H9 (cell line): Measurements from ENCODE around the gene POLG2. TPM values are rescaled to one million over a fixed set of nuclear protein-coding genes. Genes with fewer than 3 reads are reported as not detected.

Source experiments
- DNase-seq: peaks from one replicate; pipeline ENCODE4 v3.0.0-alpha.2; 2017
- H2AFZ ChIP-seq: one replicate; pipeline ENCODE4 v1.6.1; 2013; ENCODE audit warnings: mild to moderate bottlenecking, low read length, control low read depth, moderate library complexity
- H2AK5ac ChIP-seq: 2 replicates; pipeline ENCODE4 v1.6.1; 2013; ENCODE audit warnings: low read length, control low read depth, mixed read lengths; ENCODE audit not compliant: insufficient read length
- H2BK120ac ChIP-seq: one replicate; pipeline ENCODE4 v1.6.1; 2013; ENCODE audit warnings: low read depth, mild to moderate bottlenecking, low read length, control low read depth, inconsistent platforms; ENCODE audit not compliant: poor library complexity, severe bottlenecking
- H2BK12ac ChIP-seq: 2 replicates; pipeline ENCODE4 v1.6.1; 2013; ENCODE audit warnings: low read length, control low read depth, mixed read lengths, low read depth; ENCODE audit not compliant: insufficient read length
- H2BK15ac ChIP-seq: 2 replicates; pipeline ENCODE4 v1.6.1; 2013; ENCODE audit warnings: low read depth, low read length, control low read depth
- H2BK20ac ChIP-seq: one replicate; pipeline ENCODE4 v1.6.1; 2013; ENCODE audit warnings: low read depth, mild to moderate bottlenecking, low read length, control low read depth, inconsistent platforms; ENCODE audit not compliant: poor library complexity, severe bottlenecking
- H2BK5ac ChIP-seq: 2 replicates; pipeline ENCODE4 v1.6.1; 2013; ENCODE audit warnings: low read length, control low read depth, mixed read lengths; ENCODE audit not compliant: insufficient read length
- H3K14ac ChIP-seq: 2 replicates; pipeline ENCODE4 v1.6.1; 2013; ENCODE audit warnings: low read length, control low read depth; ENCODE audit not compliant: insufficient read depth
- H3K18ac ChIP-seq: 2 replicates; pipeline ENCODE4 v1.6.1; 2013; ENCODE audit warnings: low read depth, mild to moderate bottlenecking, mixed read lengths, low read length, control low read depth; ENCODE audit not compliant: insufficient read length
- H3K23ac ChIP-seq: 2 replicates; pipeline ENCODE4 v1.6.1; 2013; ENCODE audit warnings: low read length, control low read depth, mixed read lengths, low read depth; ENCODE audit not compliant: insufficient read length
- H3K23me2 ChIP-seq: 2 replicates; pipeline ENCODE4 v1.6.1; 2013; ENCODE audit warnings: low read depth, mild to moderate bottlenecking, mixed read lengths, low read length, control low read depth; ENCODE audit not compliant: insufficient read length, poor library complexity, severe bottlenecking
- H3K27ac ChIP-seq: 2 replicates; pipeline ENCODE4 v1.5.1; 2013; ENCODE audit warnings: low read length, control low read depth, mixed read lengths, low read depth; ENCODE audit not compliant: insufficient read length
- H3K27me3 ChIP-seq: 2 replicates; pipeline ENCODE4 v1.6.1; 2013; ENCODE audit warnings: low read length, control low read depth, inconsistent platforms; ENCODE audit not compliant: insufficient read depth
- H3K4ac ChIP-seq: 2 replicates; pipeline ENCODE4 v1.6.1; 2013; ENCODE audit warnings: low read depth, mild to moderate bottlenecking, control low read depth, inconsistent platforms, low read length, moderate library complexity
- H3K4me1 ChIP-seq: 2 replicates; pipeline ENCODE4 v1.6.1; 2013; ENCODE audit warnings: low read length, control low read depth, inconsistent platforms; ENCODE audit not compliant: insufficient read depth
- H3K4me2 ChIP-seq: 2 replicates; pipeline ENCODE4 v1.6.1; 2013; ENCODE audit warnings: low read length, control low read depth, mixed read lengths; ENCODE audit not compliant: insufficient read length, insufficient read depth
- H3K56ac ChIP-seq: 2 replicates; pipeline ENCODE4 v1.6.1; 2013; ENCODE audit warnings: low read depth, mild to moderate bottlenecking, mixed read lengths, low read length, control low read depth; ENCODE audit not compliant: insufficient read length
- H3K79me1 ChIP-seq: 2 replicates; pipeline ENCODE4 v1.6.1; 2013; ENCODE audit warnings: low read depth, mild to moderate bottlenecking, moderate library complexity, low read length, control low read depth, inconsistent platforms; ENCODE audit not compliant: insufficient read depth, poor library complexity, severe bottlenecking
- H3K79me2 ChIP-seq: 2 replicates; pipeline ENCODE4 v1.6.1; 2013; ENCODE audit warnings: low read length, control low read depth, inconsistent platforms; ENCODE audit not compliant: insufficient read depth
- H3K9ac ChIP-seq: 2 replicates; pipeline ENCODE4 v1.6.1; 2013; ENCODE audit warnings: low read length, control low read depth, mixed read lengths; ENCODE audit not compliant: insufficient read length; ENCODE audit errors: extremely low read depth
- H3K9me3 ChIP-seq: one replicate; pipeline ENCODE4 v1.6.1; 2013; ENCODE audit warnings: low read depth, low read length, inconsistent platforms; ENCODE audit not compliant: control insufficient read depth
- H3T11ph ChIP-seq: one replicate; pipeline ENCODE4 v1.6.1; 2013; ENCODE audit warnings: mild to moderate bottlenecking, low read length, control low read depth, inconsistent platforms
- H4K20me1 ChIP-seq: one replicate; pipeline ENCODE4 v1.6.1; 2013; ENCODE audit not compliant: control insufficient read depth, insufficient read length, insufficient read depth
- H4K5ac ChIP-seq: 2 replicates; pipeline ENCODE4 v1.6.1; 2013; ENCODE audit warnings: low read depth, mild to moderate bottlenecking, mixed read lengths, low read length, control low read depth; ENCODE audit not compliant: insufficient read length
- H4K8ac ChIP-seq: replicated peaks from 2 replicates; pipeline ENCODE4 v1.6.1; 2013; ENCODE audit warnings: low read length, control low read depth, mixed read lengths, low read depth; ENCODE audit not compliant: insufficient read length
- H4K91ac ChIP-seq: 2 replicates; pipeline ENCODE4 v1.6.1; 2013; ENCODE audit warnings: low read depth, mild to moderate bottlenecking, moderate library complexity, mixed read lengths, low read length, control low read depth; ENCODE audit not compliant: insufficient read length
- H3K27ac Mint-ChIP-seq, 3 experiments: 2 replicates in 2 of 3; 3 replicates in 1 of 3; pipeline ENCODE4 v1.8.0; 2020 to 2021; ENCODE audit warnings: mixed read lengths in 3 of 3, mild to moderate bottlenecking in 1 of 3, moderate library complexity in 1 of 3
- H3K27me3 Mint-ChIP-seq: 2 replicates; pipeline ENCODE4 v1.8.0; 2021; ENCODE audit warnings: low read depth, mild to moderate bottlenecking, moderate library complexity, mixed read lengths
- H3K36me3 Mint-ChIP-seq, 3 experiments: 2 replicates in 2 of 3; 3 replicates in 1 of 3; pipeline ENCODE4 v1.8.0; 2020 to 2021; ENCODE audit warnings: low read depth in 3 of 3, mixed read lengths in 3 of 3; ENCODE audit not compliant: insufficient read depth in 1 of 3
- H3K4me1 Mint-ChIP-seq, 2 experiments: 2 replicates each; pipeline ENCODE4 v1.8.0; 2020; ENCODE audit warnings: mixed read lengths in 2 of 2
- H3K4me3 Mint-ChIP-seq, 2 experiments: 2 replicates in 1 of 2; 3 replicates in 1 of 2; pipeline ENCODE4 v1.8.0; 2020 to 2021; ENCODE audit warnings: mild to moderate bottlenecking in 2 of 2, mixed read lengths in 2 of 2, moderate library complexity in 1 of 2
- H3K9me3 Mint-ChIP-seq, 2 experiments: 2 replicates in 1 of 2; 3 replicates in 1 of 2; pipeline ENCODE4 v1.8.0; 2020; ENCODE audit warnings: mild to moderate bottlenecking in 2 of 2, mixed read lengths in 2 of 2, moderate library complexity in 1 of 2
- WGBS: extraction: QIAGEN DNeasy Blood & Tissue Kit; methylation state at CpG from one replicate; pipeline ENCODE4 v1.1.7; 2013; ENCODE audit warnings: missing lambda C conversion rate, low lambda C conversion rate, mixed read lengths; ENCODE audit not compliant: insufficient read length; ENCODE audit errors: extremely low coverage; 5-methylcytosine and 5-hydroxymethylcytosine counted together
- total RNA-seq: library from RNA; stranded (reverse); gene quantifications from 2 replicates; pipeline ENCODE4 v1.2.1, GENCODE V29; 2021
- TF ChIP-seq, protein P1 (sequence below): fragments of 200-600 bp; sonication (generic); conservative IDR thresholded peaks from 3 replicates; pipeline ENCODE4 v1.8.0; 2021; ENCODE audit warnings: antibody characterized with exemption, mild to moderate bottlenecking

The POLG2 gene
- total RNA-seq, 1 experiment from 2014 or later: 35.5 TPM

DNA sequence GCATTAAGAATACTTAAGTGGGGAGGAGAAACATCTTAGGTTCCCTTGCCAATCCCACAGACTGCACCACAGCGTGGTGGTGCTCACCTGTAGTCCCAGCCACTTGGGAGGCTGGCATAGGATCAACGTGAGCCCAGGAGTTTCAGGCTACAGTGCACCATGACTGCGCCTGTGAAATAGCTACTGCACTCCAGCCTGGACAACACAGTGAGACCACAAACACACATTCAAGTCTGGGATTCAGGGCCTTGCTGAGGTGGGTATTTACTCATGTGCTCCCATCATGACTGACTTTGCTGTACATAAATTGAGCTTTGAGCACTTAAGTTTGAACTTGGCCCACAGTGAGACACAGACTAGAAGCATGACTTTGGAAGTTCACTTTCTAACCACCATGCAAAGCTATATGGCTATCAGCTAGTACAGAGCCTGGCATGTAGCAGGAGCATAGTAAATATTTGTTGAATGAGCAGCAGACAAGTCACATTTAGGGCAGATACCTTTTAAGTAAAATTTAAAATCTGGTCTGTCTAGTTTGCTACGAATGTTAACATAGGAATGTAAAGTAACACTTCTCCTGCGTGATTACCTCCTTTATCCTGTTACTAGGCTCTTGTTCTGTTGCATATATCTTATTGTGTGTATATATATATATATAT is 43.4 kb upstream of the POLG2 start:
- no peak overlapping the region for H2BK12ac ChIP-seq
- no peaks in the 10 kb centered on the region for H3K79me2 ChIP-seq
- no peak overlapping the region for H2BK15ac ChIP-seq
- H3K4me3 Mint-ChIP-seq: no peak overlapping the region
- no peak overlapping the region for H4K91ac ChIP-seq
- H3K14ac ChIP-seq: no peak overlapping the region
- H3K9me3 ChIP-seq: no peaks in the 10 kb centered on the region
- no peak overlapping the region for H2BK20ac ChIP-seq
- no peak overlapping the region for H3K27ac ChIP-seq
- no peak overlapping the region for H2BK5ac ChIP-seq
- no CpG with 5 or more reads among the region's 5 CpGs for WGBS
- H3K56ac ChIP-seq: no peak overlapping the region
- H3K79me1 ChIP-seq: no peaks in the 10 kb centered on the region
- H3K23me2 ChIP-seq: no peaks in the 10 kb centered on the region
- no peak overlapping the region for H4K5ac ChIP-seq
- peaks cover 6 to 57% (median 22%) of the 10 kb centered on the region in 3 experiments for H3K36me3 Mint-ChIP-seq
- no peak overlapping the region for H3K4ac ChIP-seq
- no peak overlapping the region for H2BK120ac ChIP-seq
- no peak overlapping the region for H2AK5ac ChIP-seq
- TF ChIP-seq, protein P1, sequence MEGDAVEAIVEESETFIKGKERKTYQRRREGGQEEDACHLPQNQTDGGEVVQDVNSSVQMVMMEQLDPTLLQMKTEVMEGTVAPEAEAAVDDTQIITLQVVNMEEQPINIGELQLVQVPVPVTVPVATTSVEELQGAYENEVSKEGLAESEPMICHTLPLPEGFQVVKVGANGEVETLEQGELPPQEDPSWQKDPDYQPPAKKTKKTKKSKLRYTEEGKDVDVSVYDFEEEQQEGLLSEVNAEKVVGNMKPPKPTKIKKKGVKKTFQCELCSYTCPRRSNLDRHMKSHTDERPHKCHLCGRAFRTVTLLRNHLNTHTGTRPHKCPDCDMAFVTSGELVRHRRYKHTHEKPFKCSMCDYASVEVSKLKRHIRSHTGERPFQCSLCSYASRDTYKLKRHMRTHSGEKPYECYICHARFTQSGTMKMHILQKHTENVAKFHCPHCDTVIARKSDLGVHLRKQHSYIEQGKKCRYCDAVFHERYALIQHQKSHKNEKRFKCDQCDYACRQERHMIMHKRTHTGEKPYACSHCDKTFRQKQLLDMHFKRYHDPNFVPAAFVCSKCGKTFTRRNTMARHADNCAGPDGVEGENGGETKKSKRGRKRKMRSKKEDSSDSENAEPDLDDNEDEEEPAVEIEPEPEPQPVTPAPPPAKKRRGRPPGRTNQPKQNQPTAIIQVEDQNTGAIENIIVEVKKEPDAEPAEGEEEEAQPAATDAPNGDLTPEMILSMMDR: no peak
- H3K4me1 Mint-ChIP-seq: peaks cover 0 to 3% of the 10 kb centered on the region in 2 experiments; a peak in 1 of 4 replicates
- H4K8ac ChIP-seq: no peak overlapping the region
- no peaks in the 10 kb centered on the region for H3K27me3 Mint-ChIP-seq
- no peak overlapping the region for H3K9ac ChIP-seq
- no peaks in the 10 kb centered on the region for H3K4me1 ChIP-seq
- H3K18ac ChIP-seq: no peak overlapping the region
- no peak overlapping the region for H2AFZ ChIP-seq
- H3K23ac ChIP-seq: no peak overlapping the region
- no peaks in the 10 kb centered on the region for H3K9me3 Mint-ChIP-seq
- no peaks in the 10 kb centered on the region for H3K27me3 ChIP-seq
- no peak overlapping the region for H3K27ac Mint-ChIP-seq
- DNase-seq: no peak
- no peaks in the 10 kb centered on the region for H4K20me1 ChIP-seq
- no peak overlapping the region for H3K4me2 ChIP-seq
- H3T11ph ChIP-seq: no peak overlapping the region
